PC-3 (cell line): ENCODE results near the gene COL2A1. TPM values are rescaled to one million over a fixed set of nuclear protein-coding genes. Genes with fewer than 3 reads are reported as not detected.

ENCODE experiments used
- ATAC-seq: fragments of 200-7000 bp; cut with Tn5 transposase; 2 replicates; pipeline ENCODE4 v1.9.1; 2020; ENCODE audit warnings: mild to moderate bottlenecking, moderate library complexity
- BruUV-seq: library from RNA; stranded (reverse); fragments of 400-500 nt; replicated peaks from 2 replicates; lab custom pipeline; 2021; lab: Mats Ljungman, UMichigan
- CTCF ChIA-PET: fragments of 300-600 bp; sonication (Branson Sonifier 250); formaldehyde crosslinking; loops from one replicate; lab custom pipeline; 2022; ENCODE audit warnings: antibody characterized with exemption; lab: Charles Lee
- POLR2A ChIA-PET: fragments of 300-600 bp; sonication (Branson Sonifier 250); formaldehyde crosslinking; loops from one replicate; lab custom pipeline; 2022; ENCODE audit warnings: antibody characterized with exemption; ENCODE audit not compliant: unreplicated experiment; lab: Charles Lee
- DNase-seq: peaks from one replicate; pipeline ENCODE4 v3.0.0-alpha.2; 2015
- H2AFZ ChIP-seq: fragments of 300-600 bp; sonication (generic); 2 replicates; pipeline ENCODE4 v1.6.0; 2016; ENCODE audit warnings: antibody characterized with exemption, low read length
- H3F3A ChIP-seq: fragments of 300-600 bp; sonication (generic); one replicate; pipeline ENCODE4 v1.6.0; 2017; ENCODE audit warnings: antibody characterized with exemption, low read length, control low read depth, mild to moderate bottlenecking; ENCODE audit not compliant: unreplicated experiment
- H3K27ac ChIP-seq: fragments of 300-600 bp; sonication (generic); 2 replicates; pipeline ENCODE4 v1.5.1; 2016; ENCODE audit warnings: mild to moderate bottlenecking, low read length
- H3K27me3 ChIP-seq: fragments of 300-600 bp; sonication (generic); 2 replicates; pipeline ENCODE4 v1.6.1; 2016; ENCODE audit warnings: low read length, mixed read lengths
- H3K36me3 ChIP-seq: fragments of 300-600 bp; sonication (generic); 2 replicates; pipeline ENCODE4 v1.6.1; 2016; ENCODE audit warnings: low read depth, mixed run types, low read length, mixed read lengths
- H3K4me1 ChIP-seq: fragments of 300-600 bp; sonication (generic); 2 replicates; pipeline ENCODE4 v1.5.1; 2016; ENCODE audit warnings: low read length; ENCODE audit not compliant: insufficient read depth
- H3K4me2 ChIP-seq: fragments of 300-600 bp; sonication (generic); 2 replicates; pipeline ENCODE4 v1.6.0; 2016; ENCODE audit warnings: low read length
- H3K4me3 ChIP-seq: fragments of 300-600 bp; sonication (generic); 2 replicates; pipeline ENCODE4 v1.5.1; 2016; ENCODE audit warnings: mild to moderate bottlenecking, low read length, mixed read lengths
- H3K79me2 ChIP-seq: fragments of 300-600 bp; sonication (generic); 2 replicates; pipeline ENCODE4 v1.6.1; 2017; ENCODE audit warnings: low read length, mixed read lengths
- H3K9ac ChIP-seq: fragments of 300-600 bp; sonication (generic); 2 replicates; pipeline ENCODE4 v1.6.0; 2016; ENCODE audit warnings: mild to moderate bottlenecking, low read length
- H3K9me2 ChIP-seq: fragments of 300-600 bp; sonication (generic); replicated peaks from 2 replicates; pipeline ENCODE4 v1.6.1; 2016; ENCODE audit warnings: mixed run types, low read length, mixed read lengths
- H3K9me3 ChIP-seq: fragments of 300-600 bp; sonication (generic); 2 replicates; pipeline ENCODE4 v1.6.1; 2016; ENCODE audit warnings: low read length, mixed read lengths
- H4K20me1 ChIP-seq: fragments of 300-600 bp; sonication (generic); 2 replicates; pipeline ENCODE4 v1.6.1; 2016; ENCODE audit warnings: low read length, mixed read lengths
- CTCF ChIP-seq: fragments of 300-600 bp; sonication (generic); conservative IDR thresholded peaks from 2 replicates; pipeline ENCODE4 v1.5.1; 2017; ENCODE audit warnings: antibody characterized with exemption, low read depth, mild to moderate bottlenecking, low read length
- EZH2 ChIP-seq: fragments of 300-600 bp; sonication (generic); IDR thresholded peaks from one replicate; pipeline ENCODE4 v1.6.1; 2017; ENCODE audit warnings: antibody characterized with exemption, mild to moderate bottlenecking, low read length; ENCODE audit not compliant: unreplicated experiment
- EZH2phosphoT487 ChIP-seq: fragments of 300-600 bp; sonication (generic); IDR thresholded peaks from 2 replicates; pipeline ENCODE4 v1.6.1; 2018; ENCODE audit warnings: mild to moderate bottlenecking, antibody characterized with exemption, low read length, borderline replicate concordance
- intact Hi-C: fragments of 100-400 bp; cut with micrococcal nuclease; formaldehyde crosslinking; loops from 2 replicates; pipeline ENCODE4 v1.9.0; 2023
- total RNA-seq: library from RNA; depleted of rRNA; stranded (reverse); fragments of >200 nt; gene quantifications from 2 replicates; pipeline ENCODE4 v1.2.3, GENCODE V29; 2014

COL2A1 gene
- total RNA-seq, 1 experiment from 2014 or later: 6.7 TPM

- H3K9ac ChIP-seq: no peak overlapping the region
- no peak for TF ChIP-seq EZH2
- TF ChIP-seq CTCF: no peak
- TF ChIP-seq EZH2phosphoT487: no peak
- H3K9me2 ChIP-seq: no peaks in the 10 kb centered on the region
- no peaks in the 10 kb centered on the region for H3K79me2 ChIP-seq
- H2AFZ ChIP-seq: no peak overlapping the region
- ATAC-seq (no peak), DNase-seq (no peak)
- no peaks in the 10 kb centered on the region for H4K20me1 ChIP-seq
- BruUV-seq: no TSS peak
- H3K27ac ChIP-seq: no peak overlapping the region
- intact Hi-C loops: no loop called here
- no peak overlapping the region for H3K4me2 ChIP-seq
- ChIA-PET POLR2A (no interaction called here), CTCF (no interaction called here)
- no peak overlapping the region for H3K4me3 ChIP-seq
- no peaks in the 10 kb centered on the region for H3K9me3 ChIP-seq
- no peaks in the 10 kb centered on the region for H3K27me3 ChIP-seq
- H3K4me1 ChIP-seq: no peaks in the 10 kb centered on the region
- no peaks in the 10 kb centered on the region for H3F3A ChIP-seq
- no peaks in the 10 kb centered on the region for H3K36me3 ChIP-seq
Measured at GRCh38 chr12:47985596-47986290, 18.5 kb downstream of the COL2A1 start.

- BruUV-seq: no TSS peak
Measured at GRCh38 chr12:47984331-47984801, 19.9 kb downstream of the COL2A1 start.

More at GRCh38 chr12:47984331-47984801, 19.9 kb downstream of the COL2A1 start:
- no peak for TF ChIP-seq EZH2
- TF ChIP-seq EZH2phosphoT487: no peak
- TF ChIP-seq CTCF: no peak
- ChIA-PET POLR2A (no interaction called here), CTCF (no interaction called here)
- H3K9me3 ChIP-seq: no peaks in the 10 kb centered on the region
- no peaks in the 10 kb centered on the region for H3K4me1 ChIP-seq
- H3K27ac ChIP-seq: no peak overlapping the region
- H2AFZ ChIP-seq: no peak overlapping the region
- ATAC-seq (no peak), DNase-seq (no peak)
- no peaks in the 10 kb centered on the region for H3K79me2 ChIP-seq
- H3K36me3 ChIP-seq: no peaks in the 10 kb centered on the region
- no peak overlapping the region for H3K4me2 ChIP-seq
- H3K4me3 ChIP-seq: no peak overlapping the region
- H3K27me3 ChIP-seq: no peaks in the 10 kb centered on the region
- intact Hi-C loops: no loop called here
- H4K20me1 ChIP-seq: no peaks in the 10 kb centered on the region
- no peaks in the 10 kb centered on the region for H3K9me2 ChIP-seq
- no peaks in the 10 kb centered on the region for H3F3A ChIP-seq
- H3K9ac ChIP-seq: no peak overlapping the region
